IMR-90 (cell line): ENCODE results near the gene UBE2A. TPM values are rescaled to one million over a fixed set of nuclear protein-coding genes. Genes with fewer than 3 reads are reported as not detected.

ENCODE experiments used
- ATAC-seq: fragments of 200-7000 bp; cut with Tn5 transposase; 2 replicates; pipeline ENCODE4 v1.9.1; 2020; ENCODE audit warnings: low read depth, mild to moderate bottlenecking, moderate library complexity
- BruUV-seq: library from RNA; stranded (reverse); fragments of 400-500 nt; replicated peaks from 2 replicates; lab custom pipeline; 2021; lab: Mats Ljungman, UMichigan
- CTCF ChIA-PET: fragments of 300-600 bp; formaldehyde crosslinking; extraction: SDS; loops from one replicate; lab custom pipeline; 2021; ENCODE audit warnings: antibody characterized with exemption; lab: Yijun Ruan, JAX
- POLR2A ChIA-PET: fragments of 300-600 bp; sonication (Branson Sonifier 250); formaldehyde crosslinking; loops from one replicate; lab custom pipeline; 2022; ENCODE audit warnings: antibody characterized with exemption; ENCODE audit not compliant: unreplicated experiment; lab: Charles Lee
- DNase-seq: peaks from one replicate; pipeline ENCODE4 v3.0.0; 2013
- H2AFZ ChIP-seq: replicated peaks from 2 replicates; pipeline ENCODE3; 2013; ENCODE audit warnings: low read length, mild to moderate bottlenecking; ENCODE audit not compliant: poor library complexity
- H2AK5ac ChIP-seq: 2 replicates; pipeline ENCODE4 v1.6.1; 2013; ENCODE audit warnings: low read depth, low read length, inconsistent platforms
- H2AK9ac ChIP-seq: replicated peaks from 2 replicates; pipeline ENCODE3; 2013; ENCODE audit warnings: mild to moderate bottlenecking, low read depth, low read length, moderate library complexity; ENCODE audit not compliant: poor library complexity
- H2BK120ac ChIP-seq: 2 replicates; pipeline ENCODE4 v1.6.1; 2013; ENCODE audit warnings: low read depth, low read length, inconsistent platforms
- H2BK15ac ChIP-seq: 3 replicates; pipeline ENCODE4 v1.6.1; 2013; ENCODE audit warnings: low read depth, low read length, inconsistent platforms
- H2BK20ac ChIP-seq: 2 replicates; pipeline ENCODE4 v1.6.1; 2013; ENCODE audit warnings: low read depth, mild to moderate bottlenecking, inconsistent platforms, low read length, moderate library complexity
- H2BK5ac ChIP-seq: 2 replicates; pipeline ENCODE4 v1.6.1; 2013; ENCODE audit warnings: mild to moderate bottlenecking, low read depth, low read length, inconsistent platforms; ENCODE audit not compliant: poor library complexity, severe bottlenecking
- H3K14ac ChIP-seq: replicated peaks from 2 replicates; pipeline ENCODE4 v1.6.1; 2013; ENCODE audit warnings: low read depth, low read length, inconsistent platforms
- H3K18ac ChIP-seq: 2 replicates; pipeline ENCODE4 v1.6.1; 2013; ENCODE audit warnings: low read depth, low read length, control low read depth
- H3K23ac ChIP-seq: 2 replicates; pipeline ENCODE4 v1.6.1; 2013; ENCODE audit warnings: low read depth, low read length, inconsistent platforms
- H3K27ac ChIP-seq: 2 replicates; pipeline ENCODE4 v1.5.1; 2013; ENCODE audit warnings: mild to moderate bottlenecking, control low read depth, low read length; ENCODE audit not compliant: insufficient read depth
- H3K27me3 ChIP-seq: 2 replicates; pipeline ENCODE4 v1.6.1; 2013; ENCODE audit warnings: low read length; ENCODE audit not compliant: control insufficient read depth, insufficient read depth
- H3K36me3 ChIP-seq: 2 replicates; pipeline ENCODE4 v1.6.1; 2013; ENCODE audit warnings: low read length, mixed read lengths; ENCODE audit not compliant: control insufficient read depth, insufficient read depth
- H3K4ac ChIP-seq: 2 replicates; pipeline ENCODE4 v1.6.1; 2013; ENCODE audit warnings: low read depth, low read length, inconsistent platforms
- H3K4me1 ChIP-seq: 2 replicates; pipeline ENCODE4 v1.6.1; 2013; ENCODE audit warnings: low read length, mixed read lengths; ENCODE audit not compliant: control insufficient read depth, insufficient read depth
- H3K4me2 ChIP-seq: 2 replicates; pipeline ENCODE4 v1.6.1; 2013; ENCODE audit warnings: low read depth, mild to moderate bottlenecking, control low read depth, low read length, moderate library complexity
- H3K4me3 ChIP-seq: 2 replicates; pipeline ENCODE4 v1.5.1; 2013; ENCODE audit warnings: low read depth, mild to moderate bottlenecking, control low read depth, low read length, moderate library complexity; ENCODE audit not compliant: insufficient read depth
- H3K56ac ChIP-seq: 2 replicates; pipeline ENCODE4 v1.6.1; 2013; ENCODE audit warnings: low read length, inconsistent platforms; ENCODE audit not compliant: insufficient read depth; ENCODE audit errors: extremely low read depth
- H3K79me1 ChIP-seq, 2 experiments: 2 replicates each; pipeline ENCODE4 v1.6.1; 2013; ENCODE audit warnings: low read length in 2 of 2, inconsistent platforms in 1 of 2, low read depth in 1 of 2
- H3K9ac ChIP-seq: 2 replicates; pipeline ENCODE4 v1.6.1; 2013; ENCODE audit warnings: low read depth, low read length, control low read depth
- H3K9me1 ChIP-seq: 2 replicates; pipeline ENCODE4 v1.6.1; 2013; ENCODE audit warnings: low read length, inconsistent platforms; ENCODE audit not compliant: insufficient read depth
- H3K9me3 ChIP-seq: 2 replicates; pipeline ENCODE4 v1.6.1; 2013; ENCODE audit warnings: low read length; ENCODE audit not compliant: control insufficient read depth, insufficient read depth
- H4K20me1 ChIP-seq: 2 replicates; pipeline ENCODE4 v1.6.1; 2013; ENCODE audit warnings: low read length, inconsistent platforms; ENCODE audit not compliant: insufficient read depth
- H4K5ac ChIP-seq: 2 replicates; pipeline ENCODE4 v1.6.1; 2013; ENCODE audit warnings: mild to moderate bottlenecking, low read depth, low read length, control low read depth
- H4K8ac ChIP-seq, 2 experiments: 2 replicates each; pipeline ENCODE4 v1.6.1; 2013; ENCODE audit warnings: low read depth in 2 of 2, low read length in 2 of 2, control low read depth in 1 of 2, inconsistent platforms in 1 of 2
- H4K91ac ChIP-seq: 2 replicates; pipeline ENCODE4 v1.6.1; 2013; ENCODE audit warnings: low read depth, low read length, inconsistent platforms; ENCODE audit not compliant: insufficient read depth
- BHLHE40 ChIP-seq: fragments of 150-350 bp; IDR thresholded peaks from 2 replicates; pipeline ENCODE4 v1.6.1; 2016; ENCODE audit warnings: mild to moderate bottlenecking, low read depth, low read length
- CHD1 ChIP-seq: IDR thresholded peaks from 2 replicates; pipeline ENCODE4 v1.6.1; 2012; ENCODE audit warnings: low read depth, low read length, improper control_type of control experiment
- MAZ ChIP-seq: IDR thresholded peaks from 2 replicates; pipeline ENCODE4 v1.6.1; 2012; ENCODE audit warnings: low read depth, mild to moderate bottlenecking, low read length, improper control_type of control experiment, moderate library complexity, borderline replicate concordance
- MXI1 ChIP-seq: IDR thresholded peaks from 2 replicates; pipeline ENCODE4 v1.6.1; 2012; ENCODE audit warnings: low read depth, mild to moderate bottlenecking, low read length, moderate library complexity, borderline replicate concordance
- NFE2L2 ChIP-seq: fragments of 150-350 bp; IDR thresholded peaks from 2 replicates; pipeline ENCODE4 v1.6.1; 2016; ENCODE audit warnings: low read depth, mild to moderate bottlenecking, low read length
- POLR2A ChIP-seq: IDR thresholded peaks from 2 replicates; pipeline ENCODE4 v1.6.1; 2012; ENCODE audit warnings: mild to moderate bottlenecking, low read depth, low read length
- RCOR1 ChIP-seq: IDR thresholded peaks from 2 replicates; pipeline ENCODE4 v1.6.1; 2012; ENCODE audit warnings: mild to moderate bottlenecking, low read length, improper control_type of control experiment; ENCODE audit not compliant: insufficient replicate concordance
- USF2 ChIP-seq: fragments of 150-350 bp; IDR thresholded peaks from 2 replicates; pipeline ENCODE4 v1.6.1; 2017; ENCODE audit warnings: mild to moderate bottlenecking, antibody characterized with exemption, low read length, low read depth
- WGBS, 2 experiments: methylation state at CpG; one replicate each; pipeline versions ENCODE4 v1.1.5 to v1.1.7; 2013; ENCODE audit warnings: missing lambda C conversion rate in 2 of 2; ENCODE audit not compliant: insufficient read length in 1 of 2; ENCODE audit errors: extremely low coverage in 2 of 2; 5-methylcytosine and 5-hydroxymethylcytosine counted together
- dilution Hi-C: fragments of 300-500 bp; cut with HindIII; formaldehyde crosslinking; loops from one replicate; pipeline ENCODE4 v1.14.3; 2018; ENCODE audit warnings: low sequenced_read_pairs; ENCODE audit not compliant: unreplicated experiment
- in situ Hi-C: fragments of 300-500 bp; cut with MboI; formaldehyde crosslinking; loops from 3 replicates; pipeline ENCODE4 v1.14.3; 2019; ENCODE audit warnings: low sequenced_read_pairs, inconsistent platforms, mixed read lengths
- intact Hi-C: fragments of 100-400 bp; cut with micrococcal nuclease; formaldehyde crosslinking; loops from 2 replicates; pipeline ENCODE4 v1.10.0; 2022
- polyA plus RNA-seq, 3 experiments: library from polyadenylated mRNA; depleted of rRNA; stranded (reverse); fragments of >200 nt; gene quantifications; 2 replicates each; pipeline ENCODE4 v1.2.3, GENCODE V29; 2012; ENCODE audit warnings: low replicate concordance in 1 of 3
- total RNA-seq: library from RNA; depleted of rRNA; stranded (reverse); fragments of >200 nt; gene quantifications from 2 replicates; pipeline ENCODE4 v1.2.3, GENCODE V29; 2012

UBE2A gene
- total and polyA plus RNA-seq, 2 of the 4 experiments (the other 2 are of a cell fraction): 12.9 to 50.5 TPM

- Histone ChIP-seq H3K9ac (peak within 1 kb of the TSS; percentile 98), H3K56ac (peak within 1 kb of the TSS; percentile 43), H3K4me2 (peak within 1 kb of the TSS; percentile 94), H2AK5ac (peak within 1 kb of the TSS; percentile 56), H3K27ac (peak within 1 kb of the TSS; percentile 93), H3K9me3 (no peaks in the 10 kb centered on the region), H3K79me1 (peaks cover 0 to 10% of the 10 kb centered on the region in 2 experiments; a peak in 2 of 4 replicates), H4K5ac (peak within 1 kb of the TSS; percentile 80), H3K36me3 (no peaks in the 10 kb centered on the region), H2AK9ac (peak within 1 kb of the TSS; percentile 89), H3K27me3 (no peaks in the 10 kb centered on the region), H4K8ac (peak within 1 kb of the TSS; percentile 41 to 98), H3K23ac (peak within 1 kb of the TSS; percentile 63), H3K4me1 (no peaks in the 10 kb centered on the region), H3K4me3 (peak within 1 kb of the TSS; percentile 97), H4K91ac (peak within 1 kb of the TSS; percentile 66), H2BK120ac (no peak within 1 kb of the TSS), H3K18ac (peak within 1 kb of the TSS; percentile 71), H3K4ac (peak within 1 kb of the TSS; percentile 79), H2BK5ac (peak within 1 kb of the TSS; percentile 90), H3K9me1 (0 out of 2 replicates have a peak, but pooled peaks cover 3% of the 10 kb centered on the region), H3K14ac (peak within 1 kb of the TSS; percentile 82), H4K20me1 (peaks cover 14% of the 10 kb centered on the region), H2BK15ac (no peak within 1 kb of the TSS), H2AFZ (peak within 1 kb of the TSS; percentile 94), H2BK20ac (no peak within 1 kb of the TSS)
- ATAC-seq (peak; percentile 81), DNase-seq (peak; percentile 90)
- intact Hi-C loops (loop anchor here (5.0 kb wide), 2 partner anchors 186 to 266 kb away; partner anchors contain the start of genes NDUFA1, RNF113A and RPL39), dilution Hi-C loops (no loop called here), in situ Hi-C loops (no loop called here)
- POLR2A ChIA-PET: no interaction called here
- CTCF ChIA-PET: no interaction called here
- WGBS, 2 experiments: 31% methylated on average over 24 of the region's 46 CpGs; no CpG with 5 or more reads in 1 of the 2 experiments
- TF ChIP-seq POLR2A (peak; percentile 82), USF2 (no peak), RCOR1 (no peak), BHLHE40 (no peak; the same call in 1 of the 2 replicates), MXI1 (peak; percentile 60; the same call in 1 of the 2 replicates), CHD1 (no peak), MAZ (no peak), NFE2L2 (no peak)
- no TSS peak for BruUV-seq
Observed at GRCh38 chrX:119606280-119607017, 32.1 kb downstream of the UBE2A start, which contains the start of gene NKRF. Gene NKRF (minus strand): TSS chrX:119606424.
